ENCODE data around the gene ACTG1.
A peak's percentile ranks its signal among the peaks of the same experiment; 100 is the strongest.

The ACTG1 gene

GRCh38 chr17:81544281-81544974 lies 31.8 kb upstream of the ACTG1 start:
- DNase-seq, result no peak

- DNase-seq, result peak; percentile 2
Observed at GRCh38 chr17:81543756-81544155, 31.2 kb upstream of the ACTG1 start.

GRCh38 chr17:81543339-81543675 lies 30.7 kb upstream of the ACTG1 start:
- peak; percentile 1 for DNase-seq

- DNase-seq, result peak; percentile 8
Observed at GRCh38 chr17:81542431-81543338, 30.1 kb upstream of the ACTG1 start.

GRCh38 chr17:81541123-81541522 lies 28.5 kb upstream of the ACTG1 start:
- DNase-seq, result no peak

GRCh38 chr17:81540676-81541027 lies 28.1 kb upstream of the ACTG1 start:
- DNase-seq, result no peak

GRCh38 chr17:81539961-81540675 lies 27.5 kb upstream of the ACTG1 start:
- no peak for DNase-seq

GRCh38 chr17:81539571-81539900 lies 26.9 kb upstream of the ACTG1 start:
- DNase-seq, result no peak

GRCh38 chr17:81538651-81539570 lies 26.3 kb upstream of the ACTG1 start:
- peak; percentile 95 for DNase-seq

GRCh38 chr17:81537856-81538555 lies 25.4 kb upstream of the ACTG1 start:
- peak; percentile 91 for DNase-seq

- DNase-seq, result no peak
Observed at GRCh38 chr17:81537343-81537855, 24.8 kb upstream of the ACTG1 start.

GRCh38 chr17:81536299-81537290 lies 24.0 kb upstream of the ACTG1 start:
- peak; percentile 62 for DNase-seq

GRCh38 chr17:81535480-81536298 lies 23.1 kb upstream of the ACTG1 start:
- DNase-seq, result no peak

GRCh38 chr17:81535007-81535328 lies 22.4 kb upstream of the ACTG1 start:
- no peak for DNase-seq

GRCh38 chr17:81534157-81535006 lies 21.8 kb upstream of the ACTG1 start:
- DNase-seq, result no peak

GRCh38 chr17:81533339-81534141 lies 20.9 kb upstream of the ACTG1 start:
- no peak for DNase-seq

GRCh38 chr17:81532490-81533287 lies 20.1 kb upstream of the ACTG1 start:
- peak; percentile 29 for DNase-seq
